Activated naive CD8-positive, alpha-beta T cell (primary cell): ENCODE data around the gene ACACB.

Experiments used
- H3K27ac Mint-ChIP-seq: one replicate; pipeline ENCODE4 v1.8.0; 2021; ENCODE audit warnings: mixed read lengths
- H3K27me3 Mint-ChIP-seq: one replicate; pipeline ENCODE4 v1.8.0; 2021; ENCODE audit warnings: mixed read lengths
- H3K36me3 Mint-ChIP-seq: one replicate; pipeline ENCODE4 v1.8.0; 2021; ENCODE audit warnings: mixed read lengths
- H3K4me1 Mint-ChIP-seq: one replicate; pipeline ENCODE4 v1.8.0; 2021; ENCODE audit warnings: low read depth, mixed read lengths
- H3K4me3 Mint-ChIP-seq: one replicate; pipeline ENCODE4 v1.8.0; 2021; ENCODE audit warnings: mild to moderate bottlenecking, mixed read lengths
- H3K9me3 Mint-ChIP-seq: one replicate; pipeline ENCODE4 v1.8.0; 2021; ENCODE audit warnings: low read depth, mixed read lengths

The ACACB gene

GRCh38 chr12:109191621-109192250 is 75.3 kb downstream of the ACACB start:
- Mint-ChIP-seq H3K27me3 (no peaks in the 10 kb centered on the region), H3K9me3 (no peaks in the 10 kb centered on the region), H3K4me1 (no peaks in the 10 kb centered on the region), H3K4me3 (no peak overlapping the region), H3K36me3 (peaks cover 15% of the 10 kb centered on the region), H3K27ac (no peak overlapping the region)

- peaks cover 15% of the 10 kb centered on the region for H3K36me3 Mint-ChIP-seq
Observed at GRCh38 chr12:109192358-109192757, 76.0 kb downstream of the ACACB start.

DNA sequence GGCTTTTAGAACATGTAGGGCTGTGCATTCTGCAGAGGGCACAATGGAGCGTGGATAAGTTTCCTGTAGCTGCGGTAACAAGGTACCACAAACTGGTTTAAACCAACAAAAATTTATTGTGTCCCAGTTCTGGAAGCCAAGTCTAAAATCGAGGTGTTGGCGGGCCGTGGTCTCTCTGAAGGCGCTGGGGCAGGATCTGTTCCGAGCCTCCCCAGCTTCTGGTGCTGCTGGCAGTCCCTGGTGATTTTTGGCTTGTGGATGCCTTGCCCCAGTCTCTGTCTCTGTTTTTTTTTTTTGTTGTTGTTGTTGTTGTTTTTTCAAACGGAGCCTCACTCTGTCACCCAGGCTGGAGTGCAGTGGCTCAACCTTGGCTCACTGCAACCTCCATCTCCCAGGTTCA is 77.5 kb downstream of the ACACB start:
- no peak overlapping the region for H3K4me3 Mint-ChIP-seq

More at GRCh38 chr12:109192358-109192757, 76.0 kb downstream of the ACACB start:
- Mint-ChIP-seq H3K4me1 (no peaks in the 10 kb centered on the region), H3K27ac (no peak overlapping the region), H3K9me3 (no peaks in the 10 kb centered on the region), H3K4me3 (no peak overlapping the region), H3K27me3 (no peaks in the 10 kb centered on the region)

GRCh38 chr12:109196332-109196731 is 79.9 kb downstream of the ACACB start:
- Mint-ChIP-seq H3K9me3 (no peaks in the 10 kb centered on the region), H3K4me3 (no peak overlapping the region), H3K27ac (no peak overlapping the region), H3K27me3 (no peaks in the 10 kb centered on the region), H3K36me3 (peaks cover 20% of the 10 kb centered on the region), H3K4me1 (no peaks in the 10 kb centered on the region)

More for the DNA sequence above, 77.5 kb downstream of the ACACB start:
- H3K9me3 Mint-ChIP-seq, result no peaks in the 10 kb centered on the region
- peaks cover 17% of the 10 kb centered on the region for H3K36me3 Mint-ChIP-seq
- H3K4me1 Mint-ChIP-seq, result no peaks in the 10 kb centered on the region
- H3K27me3 Mint-ChIP-seq, result no peaks in the 10 kb centered on the region
- no peak overlapping the region for H3K27ac Mint-ChIP-seq

DNA sequence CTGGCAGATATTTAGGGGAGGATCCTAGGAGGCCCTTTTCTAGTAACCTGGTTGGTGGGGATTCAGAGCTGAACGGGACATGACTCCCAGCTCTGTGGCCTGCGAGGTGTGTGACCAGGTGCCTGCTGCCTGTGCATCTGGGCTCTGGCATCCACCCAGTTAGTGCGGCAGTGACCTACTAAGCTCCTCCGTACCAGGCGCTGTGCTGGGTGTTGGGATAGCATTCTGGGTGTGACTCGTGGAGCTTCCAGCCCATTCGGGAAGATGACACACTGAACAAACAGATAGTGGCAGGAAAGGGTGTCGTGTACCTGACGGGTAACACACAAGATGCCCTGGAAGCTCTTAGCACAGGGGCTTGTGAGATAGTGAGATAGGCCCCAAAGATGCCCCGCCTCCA is 80.9 kb downstream of the ACACB start:
- H3K4me1 Mint-ChIP-seq, result no peaks in the 10 kb centered on the region
- H3K4me3 Mint-ChIP-seq, result no peak overlapping the region
- H3K27me3 Mint-ChIP-seq, result no peaks in the 10 kb centered on the region
- H3K27ac Mint-ChIP-seq, result no peak overlapping the region
- H3K36me3 Mint-ChIP-seq, result peaks cover 20% of the 10 kb centered on the region
- no peaks in the 10 kb centered on the region for H3K9me3 Mint-ChIP-seq

DNA sequence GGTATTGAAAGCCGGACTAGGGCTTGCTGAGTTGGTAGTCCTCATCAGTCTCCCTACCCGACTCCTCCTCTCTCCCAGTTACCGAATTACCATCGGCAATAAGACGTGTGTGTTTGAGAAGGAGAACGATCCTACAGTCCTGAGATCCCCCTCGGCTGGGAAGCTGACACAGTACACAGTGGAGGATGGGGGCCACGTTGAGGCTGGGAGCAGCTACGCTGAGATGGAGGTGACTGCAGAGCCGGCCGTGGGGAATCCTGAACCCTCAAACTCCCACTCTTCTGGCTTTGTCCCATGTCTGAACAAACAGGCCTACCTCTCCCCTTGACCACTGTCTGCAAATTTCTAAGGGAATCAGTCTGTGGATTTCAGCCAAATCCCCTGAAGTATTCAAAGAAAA is 82.9 kb downstream of the ACACB start:
- Mint-ChIP-seq H3K36me3 (peaks cover 27% of the 10 kb centered on the region), H3K4me3 (no peak overlapping the region), H3K4me1 (no peaks in the 10 kb centered on the region)

GRCh38 chr12:109200825-109201495 is 84.6 kb downstream of the ACACB start:
- Mint-ChIP-seq H3K27ac (no peak overlapping the region), H3K4me3 (no peak overlapping the region), H3K27me3 (no peaks in the 10 kb centered on the region), H3K4me1 (no peaks in the 10 kb centered on the region), H3K36me3 (peaks cover 17% of the 10 kb centered on the region), H3K9me3 (no peaks in the 10 kb centered on the region)

More for the DNA sequence above, 82.9 kb downstream of the ACACB start:
- Mint-ChIP-seq H3K9me3 (no peaks in the 10 kb centered on the region), H3K27ac (no peak overlapping the region), H3K27me3 (no peaks in the 10 kb centered on the region)

DNA sequence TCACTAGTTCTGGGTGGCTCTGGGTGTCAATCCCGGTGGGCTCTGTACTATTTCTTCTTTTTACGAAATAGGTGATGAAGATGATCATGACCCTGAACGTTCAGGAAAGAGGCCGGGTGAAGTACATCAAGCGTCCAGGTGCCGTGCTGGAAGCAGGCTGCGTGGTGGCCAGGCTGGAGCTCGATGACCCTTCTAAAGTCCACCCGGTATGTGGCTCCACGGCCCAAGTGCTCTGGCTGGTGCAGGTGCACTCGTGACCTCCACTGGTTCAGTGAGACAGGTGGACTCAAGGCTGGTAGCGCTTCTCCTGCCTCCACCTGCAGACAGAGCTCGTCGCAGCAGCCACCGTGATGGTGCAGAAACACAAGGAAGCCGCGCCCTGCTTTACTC is 85.1 kb downstream of the ACACB start:
- Mint-ChIP-seq H3K27me3 (no peaks in the 10 kb centered on the region), H3K9me3 (no peaks in the 10 kb centered on the region), H3K4me3 (no peak overlapping the region), H3K4me1 (no peaks in the 10 kb centered on the region), H3K36me3 (peaks cover 12% of the 10 kb centered on the region), H3K27ac (no peak overlapping the region)

DNA sequence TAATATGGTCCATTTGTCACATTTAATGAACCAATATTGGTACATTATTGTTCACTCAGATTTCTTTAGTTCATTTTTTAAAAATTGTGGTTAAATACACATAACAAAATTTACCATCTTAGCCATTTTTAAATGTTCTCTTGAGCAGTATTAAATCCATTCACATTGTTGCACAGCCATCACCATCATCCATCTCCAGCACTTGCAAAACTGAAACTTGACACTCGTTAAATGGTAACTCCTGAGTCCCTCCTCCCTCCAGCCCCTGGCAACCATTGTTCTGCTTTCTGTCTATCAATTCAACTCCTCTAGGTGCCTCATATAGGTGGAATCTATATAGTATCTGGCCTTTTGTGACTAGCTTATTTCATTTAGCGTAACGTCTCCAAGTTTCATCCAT is 86.4 kb downstream of the ACACB start:
- no peak overlapping the region for H3K27ac Mint-ChIP-seq
- no peaks in the 10 kb centered on the region for H3K9me3 Mint-ChIP-seq
- no peaks in the 10 kb centered on the region for H3K27me3 Mint-ChIP-seq
- no peaks in the 10 kb centered on the region for H3K4me1 Mint-ChIP-seq
- H3K4me3 Mint-ChIP-seq, result no peak overlapping the region
- peaks cover 12% of the 10 kb centered on the region for H3K36me3 Mint-ChIP-seq

- no peaks in the 10 kb centered on the region for H3K27me3 Mint-ChIP-seq
- peaks cover 10% of the 10 kb centered on the region for H3K36me3 Mint-ChIP-seq
- H3K4me3 Mint-ChIP-seq, result no peak overlapping the region
- H3K27ac Mint-ChIP-seq, result no peak overlapping the region
- H3K4me1 Mint-ChIP-seq, result no peaks in the 10 kb centered on the region
- no peaks in the 10 kb centered on the region for H3K9me3 Mint-ChIP-seq
Observed at GRCh38 chr12:109203480-109203879, 87.1 kb downstream of the ACACB start.

DNA sequence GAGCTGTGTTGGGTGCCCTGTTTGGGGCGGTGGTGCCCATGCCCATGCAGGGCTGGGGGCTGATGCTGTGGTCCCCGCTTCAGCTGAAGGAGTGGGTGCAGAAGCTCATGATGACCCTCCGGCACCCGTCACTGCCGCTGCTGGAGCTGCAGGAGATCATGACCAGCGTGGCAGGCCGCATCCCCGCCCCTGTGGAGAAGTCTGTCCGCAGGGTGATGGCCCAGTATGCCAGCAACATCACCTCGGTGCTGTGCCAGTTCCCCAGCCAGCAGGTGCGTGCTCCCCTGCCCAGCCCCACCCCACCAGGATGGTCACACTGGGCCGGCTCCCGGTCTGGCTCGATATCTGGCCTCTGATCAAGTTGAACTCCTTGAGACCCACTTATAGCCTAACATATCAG is 92.7 kb downstream of the ACACB start:
- Mint-ChIP-seq H3K4me1 (no peaks in the 10 kb centered on the region), H3K27me3 (no peaks in the 10 kb centered on the region), H3K4me3 (no peak overlapping the region), H3K36me3 (no peaks in the 10 kb centered on the region), H3K9me3 (no peaks in the 10 kb centered on the region), H3K27ac (no peak overlapping the region)

DNA sequence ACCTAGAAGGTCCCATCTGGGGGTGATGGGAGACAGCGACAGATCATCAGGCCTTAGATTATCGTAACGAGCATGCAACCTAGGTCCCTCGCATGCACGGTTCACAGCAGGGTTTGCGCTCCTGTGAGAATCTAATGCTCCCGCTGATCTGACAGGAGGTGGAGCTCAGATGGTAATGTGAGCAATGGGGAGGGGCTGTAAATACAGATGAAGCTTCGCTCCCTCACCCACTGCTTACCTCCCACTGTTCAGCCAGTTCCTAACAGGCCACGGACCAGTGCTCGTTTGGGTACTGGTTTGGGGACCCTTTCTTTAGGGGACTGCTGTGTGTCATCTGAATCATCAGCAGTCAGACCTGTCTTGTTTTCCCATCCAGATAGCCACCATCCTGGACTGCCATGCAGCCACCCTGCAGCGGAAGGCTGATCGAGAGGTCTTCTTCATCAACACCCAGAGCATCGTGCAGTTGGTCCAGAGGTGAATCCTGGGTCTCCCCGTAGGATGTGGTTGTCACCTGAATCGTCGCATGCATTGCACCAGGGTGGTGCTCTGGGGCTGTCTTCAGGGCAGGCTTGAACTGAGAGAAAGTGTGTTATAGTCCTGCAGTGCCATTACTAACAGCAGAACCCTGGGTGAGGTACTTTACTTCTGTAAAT is 96.2 kb downstream of the ACACB start:
- H3K27me3 Mint-ChIP-seq, result no peaks in the 10 kb centered on the region
- H3K27ac Mint-ChIP-seq, result no peak overlapping the region

GRCh38 chr12:109214131-109214530 is 97.7 kb downstream of the ACACB start:
- Mint-ChIP-seq H3K36me3 (no peaks in the 10 kb centered on the region), H3K4me3 (no peak overlapping the region), H3K9me3 (no peaks in the 10 kb centered on the region), H3K27ac (no peak overlapping the region), H3K27me3 (no peaks in the 10 kb centered on the region), H3K4me1 (no peaks in the 10 kb centered on the region)

More for the DNA sequence above, 96.2 kb downstream of the ACACB start:
- Mint-ChIP-seq H3K9me3 (no peaks in the 10 kb centered on the region), H3K36me3 (no peaks in the 10 kb centered on the region), H3K4me1 (no peaks in the 10 kb centered on the region), H3K4me3 (no peak overlapping the region)

DNA sequence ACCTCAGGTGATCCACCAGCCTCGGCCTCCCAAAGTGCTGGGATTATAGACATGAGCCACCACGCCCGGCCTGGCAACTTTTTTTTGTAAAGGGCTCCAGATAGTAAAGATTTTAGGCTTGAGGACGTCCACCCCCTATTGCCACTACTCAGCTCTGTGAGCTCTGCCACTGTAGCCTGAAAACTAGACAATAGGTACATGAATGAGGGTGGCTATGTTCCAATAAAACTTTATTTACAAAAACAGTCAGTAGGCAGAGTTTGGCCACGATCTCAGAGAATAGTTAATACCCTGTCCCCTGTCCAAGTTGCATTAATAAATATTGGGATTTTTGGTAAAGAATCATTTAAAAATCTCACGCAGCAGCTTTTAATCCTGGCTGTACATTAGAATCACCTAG is 102.6 kb downstream of the ACACB start:
- H3K4me1 Mint-ChIP-seq, result no peaks in the 10 kb centered on the region
- peaks cover 3% of the 10 kb centered on the region for H3K36me3 Mint-ChIP-seq
- H3K27me3 Mint-ChIP-seq, result no peaks in the 10 kb centered on the region
- no peaks in the 10 kb centered on the region for H3K9me3 Mint-ChIP-seq
- no peak overlapping the region for H3K27ac Mint-ChIP-seq
- H3K4me3 Mint-ChIP-seq, result no peak overlapping the region

- Mint-ChIP-seq H3K4me3 (no peak overlapping the region), H3K4me1 (no peaks in the 10 kb centered on the region), H3K27ac (no peak overlapping the region), H3K36me3 (peaks cover 5% of the 10 kb centered on the region), H3K27me3 (no peaks in the 10 kb centered on the region), H3K9me3 (no peaks in the 10 kb centered on the region)
Observed at GRCh38 chr12:109219938-109220337, 103.6 kb downstream of the ACACB start.
